ENCODE results near the gene TMEM259.
"Not testable (repeated sequence)": the region's sequence is repeated elsewhere in the genome, so short reads cannot be mapped to it uniquely, and the experiment has no call there.

TMEM259 gene

GRCh38 chr19:1038978-1039645 lies 18.2 kb upstream of the TMEM259 start:
- DNase-seq: peak; percentile 21

- no peak for DNase-seq
These were observed 16.7 kb upstream of the TMEM259 start for GRCh38 chr19:1037621-1038064.

GRCh38 chr19:1035998-1036621 lies 15.2 kb upstream of the TMEM259 start:
- DNase-seq: no peak

- no peak for DNase-seq
These were observed 11.4 kb upstream of the TMEM259 start for GRCh38 chr19:1032264-1032867.

- DNase-seq: peak; percentile 23
These were observed 7.4 kb upstream of the TMEM259 start for GRCh38 chr19:1028062-1028926.

GRCh38 chr19:1027650-1028061 lies 6.7 kb upstream of the TMEM259 start:
- no peak for DNase-seq

- peak; percentile 45 for DNase-seq
These were observed 6.1 kb upstream of the TMEM259 start for GRCh38 chr19:1026783-1027649.

GRCh38 chr19:1025960-1026782 lies 5.2 kb upstream of the TMEM259 start, which contains the start of gene CNN2:
CNN2 (plus strand) TSS chr19:1026608; CDS start chr19:1026662, 54 bp downstream.
- peak; percentile 62 for DNase-seq

- DNase-seq: not testable (repeated sequence)
These were observed 4.2 kb upstream of the TMEM259 start for GRCh38 chr19:1025080-1025479.

- not testable (repeated sequence) for DNase-seq
These were observed 2.9 kb upstream of the TMEM259 start for GRCh38 chr19:1023883-1024188.

- no peak for DNase-seq
These were observed 699 bp downstream of the TMEM259 start for GRCh38 chr19:1019980-1020867.

GRCh38 chr19:1019616-1019961 lies 1.3 kb downstream of the TMEM259 start:
- DNase-seq: no peak

GRCh38 chr19:1018932-1019615 lies 1.8 kb downstream of the TMEM259 start:
- no peak for DNase-seq

GRCh38 chr19:1018393-1018792 lies 2.5 kb downstream of the TMEM259 start:
- DNase-seq: peak; percentile 74

GRCh38 chr19:1017906-1018305 lies 3.0 kb downstream of the TMEM259 start:
- DNase-seq: no peak

- no peak for DNase-seq
These were observed 3.6 kb downstream of the TMEM259 start for GRCh38 chr19:1017115-1017905.

- DNase-seq: no peak
These were observed 4.2 kb downstream of the TMEM259 start for GRCh38 chr19:1016647-1017114.

- no peak for DNase-seq
These were observed 4.9 kb downstream of the TMEM259 start for GRCh38 chr19:1015782-1016646.

Measured in hematopoietic multipotent progenitor cell treated with erythropoietin and hydrocortisone succinate and interleukin-3 and kit ligand, for 8 days (in vitro differentiated cells).